ENCODE measurements around the gene DERA.

DERA gene

GRCh38 chr12:15971211-15971610, 60.1 kb downstream of the DERA start:
- H3K9me3 ChIP-seq (ENCODE audit: control extremely low read depth in 1 of 5, control insufficient read depth in 4 of 5, insufficient read depth in 2 of 5, low read depth in 1 of 5, low read length in 4 of 5) = no peaks in the 10 kb centered on the region
- peaks cover 5 to 22% (median 12%) of the 10 kb centered on the region in 4 experiments for H3K36me3 ChIP-seq (ENCODE audit: control insufficient read depth in 4 of 4, insufficient read depth in 4 of 4, low read length in 3 of 4)
- ChIA-PET CTCF (interaction anchor here (0.6 kb wide), 1 partner anchor 679 kb away, joined by 3 read pairs; no protein-coding TSS in a partner anchor), POLR2A (no interaction called here)
- peaks cover 0 to 3% (median 0%) of the 10 kb centered on the region in 4 experiments for H3K4me1 ChIP-seq (ENCODE audit: control extremely low read depth in 1 of 4, control insufficient read depth in 4 of 4, insufficient read depth in 4 of 4, low read length in 3 of 4)
- no CpG with 5 or more reads among the region's 3 CpGs for WGBS (ENCODE audit: insufficient coverage)
- DNase-seq = no peak
- H3K27me3 ChIP-seq (replicated peaks in 2 of 5; ENCODE audit: control insufficient read depth in 4 of 5, insufficient read depth in 5 of 5, low read length in 4 of 5) = no peaks in the 10 kb centered on the region
- no peak overlapping the region for H3K27ac ChIP-seq (ENCODE audit: insufficient read depth in 1 of 2, low read depth in 1 of 2, low read length in 2 of 2, poor library complexity in 1 of 2, severe bottlenecking in 2 of 2)
- H3K4me3 ChIP-seq (ENCODE audit: control insufficient read depth in 1 of 7, extremely low read depth in 1 of 7, insufficient read depth in 4 of 7, low read depth in 2 of 7, low read length in 6 of 7) = no peak overlapping the region

GRCh38 chr12:15972894-15973293, 61.8 kb downstream of the DERA start:
- no peaks in the 10 kb centered on the region for H3K27me3 ChIP-seq (replicated peaks in 2 of 5; ENCODE audit: control insufficient read depth in 4 of 5, insufficient read depth in 5 of 5, low read length in 4 of 5)
- peaks cover 2 to 17% (median 12%) of the 10 kb centered on the region in 4 experiments for H3K36me3 ChIP-seq (ENCODE audit: control insufficient read depth in 4 of 4, insufficient read depth in 4 of 4, low read length in 3 of 4)
- no peak overlapping the region for H3K4me3 ChIP-seq (ENCODE audit: control insufficient read depth in 1 of 7, extremely low read depth in 1 of 7, insufficient read depth in 4 of 7, low read depth in 2 of 7, low read length in 6 of 7)
- no CpG with 5 or more reads among the region's 4 CpGs for WGBS (ENCODE audit: insufficient coverage)
- no peaks in the 10 kb centered on the region for H3K9me3 ChIP-seq (ENCODE audit: control extremely low read depth in 1 of 5, control insufficient read depth in 4 of 5, insufficient read depth in 2 of 5, low read depth in 1 of 5, low read length in 4 of 5)
- H3K4me1 ChIP-seq (ENCODE audit: control extremely low read depth in 1 of 4, control insufficient read depth in 4 of 4, insufficient read depth in 4 of 4, low read length in 3 of 4) = peaks cover 0 to 3% (median 0%) of the 10 kb centered on the region in 4 experiments
- H3K27ac ChIP-seq (ENCODE audit: insufficient read depth in 1 of 2, low read depth in 1 of 2, low read length in 2 of 2, poor library complexity in 1 of 2, severe bottlenecking in 2 of 2) = no peak overlapping the region
- DNase-seq = no peak
- CTCF ChIA-PET = no interaction called here
- POLR2A ChIA-PET = no interaction called here

- no peaks in the 10 kb centered on the region for H3K4me1 ChIP-seq (ENCODE audit: control extremely low read depth in 1 of 4, control insufficient read depth in 4 of 4, insufficient read depth in 4 of 4, low read length in 3 of 4)
- no peaks in the 10 kb centered on the region for H3K27me3 ChIP-seq (replicated peaks in 2 of 5; ENCODE audit: control insufficient read depth in 4 of 5, insufficient read depth in 5 of 5, low read length in 4 of 5)
- ChIA-PET CTCF (no interaction called here), POLR2A (no interaction called here)
- no peak for DNase-seq
- no peak overlapping the region for H3K27ac ChIP-seq (ENCODE audit: insufficient read depth in 1 of 2, low read depth in 1 of 2, low read length in 2 of 2, poor library complexity in 1 of 2, severe bottlenecking in 2 of 2)
- H3K36me3 ChIP-seq (ENCODE audit: control insufficient read depth in 4 of 4, insufficient read depth in 4 of 4, low read length in 3 of 4) = peaks cover 4 to 10% (median 9%) of the 10 kb centered on the region in 4 experiments
- H3K9me3 ChIP-seq (ENCODE audit: control extremely low read depth in 1 of 5, control insufficient read depth in 4 of 5, insufficient read depth in 2 of 5, low read depth in 1 of 5, low read length in 4 of 5) = no peaks in the 10 kb centered on the region
- H3K4me3 ChIP-seq (ENCODE audit: control insufficient read depth in 1 of 7, extremely low read depth in 1 of 7, insufficient read depth in 4 of 7, low read depth in 2 of 7, low read length in 6 of 7) = no peak overlapping the region
- WGBS (ENCODE audit: insufficient coverage) = no CpG with 5 or more reads among the region's 7 CpGs
Measured at GRCh38 chr12:15977999-15978951, 67.1 kb downstream of the DERA start.

- Histone ChIP-seq H3K4me3 (ENCODE audit: control insufficient read depth in 1 of 7, extremely low read depth in 1 of 7, insufficient read depth in 4 of 7, low read depth in 2 of 7, low read length in 6 of 7) (no peak overlapping the region), H3K9me3 (ENCODE audit: control extremely low read depth in 1 of 5, control insufficient read depth in 4 of 5, insufficient read depth in 2 of 5, low read depth in 1 of 5, low read length in 4 of 5) (no peaks in the 10 kb centered on the region), H3K27ac (ENCODE audit: insufficient read depth in 1 of 2, low read depth in 1 of 2, low read length in 2 of 2, poor library complexity in 1 of 2, severe bottlenecking in 2 of 2) (no peak overlapping the region), H3K4me1 (ENCODE audit: control extremely low read depth in 1 of 4, control insufficient read depth in 4 of 4, insufficient read depth in 4 of 4, low read length in 3 of 4) (no peaks in the 10 kb centered on the region), H3K27me3 (replicated peaks in 2 of 5; ENCODE audit: control insufficient read depth in 4 of 5, insufficient read depth in 5 of 5, low read length in 4 of 5) (no peaks in the 10 kb centered on the region), H3K36me3 (ENCODE audit: control insufficient read depth in 4 of 4, insufficient read depth in 4 of 4, low read length in 3 of 4) (peaks cover 10 to 19% (median 15%) of the 10 kb centered on the region in 4 experiments)
- ChIA-PET POLR2A (no interaction called here), CTCF (no interaction called here)
- no peak for DNase-seq
- WGBS (ENCODE audit: insufficient coverage) = no CpG with 5 or more reads among the region's 2 CpGs
Measured at GRCh38 chr12:15979096-15980092, 68.3 kb downstream of the DERA start.

GRCh38 chr12:15982071-15982470, 70.9 kb downstream of the DERA start:
- H3K27ac ChIP-seq (ENCODE audit: insufficient read depth in 1 of 2, low read depth in 1 of 2, low read length in 2 of 2, poor library complexity in 1 of 2, severe bottlenecking in 2 of 2) = no peak overlapping the region
- CTCF ChIA-PET = interaction anchor here (1.0 kb wide), 1 partner anchor 392 kb away, joined by 3 read pairs; no protein-coding TSS in a partner anchor

GRCh38 chr12:15982471-15982870, 71.3 kb downstream of the DERA start:
- no CpG with 5 or more reads among the region's 3 CpGs for WGBS (ENCODE audit: insufficient coverage)
- H3K4me3 ChIP-seq (ENCODE audit: control insufficient read depth in 1 of 7, extremely low read depth in 1 of 7, insufficient read depth in 4 of 7, low read depth in 2 of 7, low read length in 6 of 7) = no peak overlapping the region
- peaks cover 8 to 32% (median 17%) of the 10 kb centered on the region in 4 experiments for H3K36me3 ChIP-seq (ENCODE audit: control insufficient read depth in 4 of 4, insufficient read depth in 4 of 4, low read length in 3 of 4)
- CTCF ChIA-PET = interaction anchor here (1.0 kb wide), 1 partner anchor 392 kb away, joined by 3 read pairs; no protein-coding TSS in a partner anchor
- POLR2A ChIA-PET = no interaction called here
- H3K9me3 ChIP-seq (ENCODE audit: control extremely low read depth in 1 of 5, control insufficient read depth in 4 of 5, insufficient read depth in 2 of 5, low read depth in 1 of 5, low read length in 4 of 5) = peaks cover 0 to 6% (median 0%) of the 10 kb centered on the region in 5 experiments
- H3K27me3 ChIP-seq (replicated peaks in 2 of 5; ENCODE audit: control insufficient read depth in 4 of 5, insufficient read depth in 5 of 5, low read length in 4 of 5) = no peaks in the 10 kb centered on the region
- H3K4me1 ChIP-seq (ENCODE audit: control extremely low read depth in 1 of 4, control insufficient read depth in 4 of 4, insufficient read depth in 4 of 4, low read length in 3 of 4) = peaks cover 0 to 5% (median 0%) of the 10 kb centered on the region in 4 experiments
- DNase-seq = peak in 1 of 3 donors; percentile 7
- H3K27ac ChIP-seq (ENCODE audit: insufficient read depth in 1 of 2, low read depth in 1 of 2, low read length in 2 of 2, poor library complexity in 1 of 2, severe bottlenecking in 2 of 2) = peak overlapping the region in 1 of 2 experiments; percentile 50

More at GRCh38 chr12:15982071-15982470, 70.9 kb downstream of the DERA start:
- peaks cover 0 to 5% (median 0%) of the 10 kb centered on the region in 4 experiments for H3K4me1 ChIP-seq (ENCODE audit: control extremely low read depth in 1 of 4, control insufficient read depth in 4 of 4, insufficient read depth in 4 of 4, low read length in 3 of 4)
- no peaks in the 10 kb centered on the region for H3K27me3 ChIP-seq (replicated peaks in 2 of 5; ENCODE audit: control insufficient read depth in 4 of 5, insufficient read depth in 5 of 5, low read length in 4 of 5)
- no peak for DNase-seq
- H3K4me3 ChIP-seq (ENCODE audit: control insufficient read depth in 1 of 7, extremely low read depth in 1 of 7, insufficient read depth in 4 of 7, low read depth in 2 of 7, low read length in 6 of 7) = no peak overlapping the region
- POLR2A ChIA-PET = no interaction called here
- peaks cover 0 to 5% (median 0%) of the 10 kb centered on the region in 5 experiments for H3K9me3 ChIP-seq (ENCODE audit: control extremely low read depth in 1 of 5, control insufficient read depth in 4 of 5, insufficient read depth in 2 of 5, low read depth in 1 of 5, low read length in 4 of 5)
- peaks cover 7 to 29% (median 15%) of the 10 kb centered on the region in 4 experiments for H3K36me3 ChIP-seq (ENCODE audit: control insufficient read depth in 4 of 4, insufficient read depth in 4 of 4, low read length in 3 of 4)
- WGBS (ENCODE audit: insufficient coverage) = 83% methylated on average over 4 of the region's 5 CpGs

Data from common myeloid progenitor, CD34-positive (primary cell).